Gastroesophageal sphincter (tissue), 4 donors: ENCODE data around the gene METTL21A. TPM values are rescaled to one million over a fixed set of nuclear protein-coding genes. Genes with fewer than 3 reads are reported as not detected.

Experiments
- ATAC-seq: fragments of 150-250 bp; one replicate; pipeline ENCODE4 v1.9.1; 2016; ENCODE audit warnings: mild to moderate bottlenecking, moderate library complexity
- H3K27ac ChIP-seq, 4 donors: fragments of 200-600 bp; sonication (generic) in 3 of 4; 1 replicate in 3 of 4; 2 replicates in 1 of 4; pipeline ENCODE4 v1.5.1; 2016 to 2019
- H3K27me3 ChIP-seq: fragments of 200-600 bp; sonication (generic); one replicate; pipeline ENCODE4 v1.5.1; 2019
- H3K36me3 ChIP-seq, 2 donors: fragments of 200-600 bp; sonication (generic); one replicate each; pipeline ENCODE4 v1.5.1; 2019; ENCODE audit warnings: control low read depth in 1 of 2
- H3K4me1 ChIP-seq, 3 donors: fragments of 200-600 bp; sonication (generic); 1 replicate in 2 of 3; 2 replicates in 1 of 3; pipeline ENCODE4 v1.5.1; 2016 to 2019; ENCODE audit warnings: control low read depth in 2 of 3
- H3K4me3 ChIP-seq, 2 donors: fragments of 200-600 bp; sonication (generic); one replicate each; pipeline ENCODE4 v1.5.1; 2019; ENCODE audit warnings: mild to moderate bottlenecking in 1 of 2, moderate library complexity in 1 of 2
- H3K9me3 ChIP-seq, 3 donors: fragments of 200-600 bp; sonication (generic); one replicate each; pipeline ENCODE4 v1.5.1; 2017 to 2019; ENCODE audit warnings: control low read depth in 2 of 3
- CTCF ChIP-seq, 4 experiments: fragments of 200-600 bp in 2 of 4; fragments of 450-650 bp in 2 of 4; sonication (generic) in 1 of 4; IDR thresholded peaks; one replicate each; pipeline ENCODE4 v1.5.1; 2017 to 2019; ENCODE audit warnings: antibody characterized with exemption in 4 of 4, mild to moderate bottlenecking in 2 of 4, moderate library complexity in 2 of 4
- EP300 ChIP-seq: sonication (generic); formaldehyde crosslinking; IDR thresholded peaks from one replicate; pipeline ENCODE4 v1.6.1; 2017; ENCODE audit warnings: antibody characterized with exemption, mild to moderate bottlenecking
- POLR2A ChIP-seq, 2 donors: fragments of 450-650 bp; IDR thresholded peaks; one replicate each; pipeline ENCODE4 v1.6.1; 2017; ENCODE audit warnings: antibody characterized with exemption in 2 of 2, mild to moderate bottlenecking in 2 of 2, moderate library complexity in 1 of 2
- POLR2AphosphoS5 ChIP-seq: sonication (generic); formaldehyde crosslinking; IDR thresholded peaks from one replicate; pipeline ENCODE4 v1.6.1; 2017; ENCODE audit warnings: antibody characterized with exemption
- WGBS, 2 donors: methylation state at CpG; one replicate each; pipeline ENCODE4 v1.1.5; 2018; ENCODE audit warnings: low coverage in 1 of 2; 5-methylcytosine and 5-hydroxymethylcytosine counted together
- total RNA-seq, 4 donors: library from RNA; depleted of rRNA; stranded (reverse); fragments of >200 nt; gene quantifications; one replicate each; pipeline ENCODE4 v1.1.0, GENCODE V29; 2016

Gene METTL21A
- 10 to 100 TPM in 2 of 4 donors, 1 to 10 TPM in 2; 7.9 to 24.2 (median 14.3) TPM for total RNA-seq

GRCh38 chr2:207625014-207625907 is at the start of gene METTL21A:
TSS of gene METTL21A (minus strand) at chr2:207625394. CDS start at chr2:207624375, 1,019 bp downstream.
- 0% methylated on average over 3 to 10 of the region's 92 CpGs for WGBS, 2 donors
- Histone ChIP-seq H3K27me3 (no peaks in the 10 kb centered on the region), H3K9me3 (no peaks in the 10 kb centered on the region), H3K4me3 (peak within 1 kb of the TSS; percentile 73 to 78), H3K27ac (peak within 1 kb of the TSS; percentile 87 to 98 (median 94)), H3K36me3 (peaks cover 0 to 19% of the 10 kb centered on the region in 2 donors), H3K4me1 (peaks cover 0 to 50% (median 0%) of the 10 kb centered on the region in 3 donors)
- TF ChIP-seq POLR2A (IDR thresholded peaks at IDR 0.05) (peak; percentile 46 to 65), EP300 (no peak), POLR2AphosphoS5 (peak; percentile 37), CTCF (IDR thresholded peaks at IDR 0.05) (peak in 2 of 4 experiments; percentile 30 to 58)
- peak; percentile 93 for ATAC-seq

DNA sequence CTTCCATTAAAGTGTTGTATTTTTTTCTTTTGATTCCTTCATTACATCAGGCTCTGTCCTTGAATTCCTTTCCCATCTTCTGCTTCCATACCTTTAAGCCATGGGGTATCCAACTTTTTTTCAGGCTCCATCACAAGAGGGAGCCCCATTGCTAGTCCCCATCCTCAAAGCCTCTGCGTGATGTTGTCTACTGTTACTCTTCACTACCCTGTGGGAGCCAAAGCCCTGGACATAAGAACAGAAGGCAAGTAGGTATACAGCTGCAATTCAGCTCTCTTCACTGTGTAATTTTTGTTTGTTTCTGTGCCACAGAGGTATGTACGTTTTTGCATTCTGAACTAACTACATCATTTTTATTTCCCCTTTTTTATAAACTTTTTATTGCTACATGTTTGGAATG is 49.6 kb upstream of the METTL21A start:
- no peaks in the 10 kb centered on the region for H3K36me3 ChIP-seq
- ATAC-seq: no peak
- H3K4me1 ChIP-seq: no peaks in the 10 kb centered on the region
- H3K4me3 ChIP-seq: no peak overlapping the region
- 73 to 82% methylated on average over 2 of the region's 2 CpGs for WGBS, 2 donors
- H3K27me3 ChIP-seq: peaks cover 14% of the 10 kb centered on the region
- H3K9me3 ChIP-seq: no peaks in the 10 kb centered on the region
- H3K27ac ChIP-seq: no peak overlapping the region
- TF ChIP-seq POLR2A (IDR thresholded peaks at IDR 0.05) (no peak), CTCF (IDR thresholded peaks at IDR 0.05) (no peak), POLR2AphosphoS5 (no peak), EP300 (no peak)

DNA sequence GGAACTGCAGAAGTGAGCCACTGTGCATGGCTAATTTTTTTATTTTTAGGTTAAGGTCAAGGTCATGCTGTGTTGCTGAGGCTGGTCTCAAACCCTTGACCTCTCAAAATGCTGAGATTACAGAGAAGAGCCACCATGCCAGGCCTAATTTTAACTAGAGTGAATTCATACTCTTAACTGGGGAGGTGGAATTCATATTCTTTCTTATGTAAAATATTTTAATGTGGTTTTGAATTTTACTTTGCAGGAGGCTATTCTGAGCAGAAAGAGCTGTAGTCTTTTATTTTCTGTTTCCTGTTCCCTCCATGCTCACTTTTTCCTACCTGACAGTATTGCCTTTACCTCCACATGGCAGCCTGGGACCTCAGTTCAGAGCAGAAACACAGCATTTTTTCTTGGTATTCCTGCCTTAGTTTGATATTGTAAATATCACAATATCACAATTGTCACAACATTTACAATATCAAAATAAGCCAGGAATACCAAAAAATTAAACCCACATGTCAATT is 49.1 kb upstream of the METTL21A start:
- H3K4me1 ChIP-seq: no peaks in the 10 kb centered on the region
- TF ChIP-seq POLR2AphosphoS5: no peak
- no peak for TF ChIP-seq EP300
- no peak for TF ChIP-seq POLR2A (IDR thresholded peaks at IDR 0.05)
- TF ChIP-seq CTCF (IDR thresholded peaks at IDR 0.05): no peak
- no peaks in the 10 kb centered on the region for H3K9me3 ChIP-seq
- ATAC-seq: no peak
- H3K36me3 ChIP-seq: no peaks in the 10 kb centered on the region
- peaks cover 10% of the 10 kb centered on the region for H3K27me3 ChIP-seq
- H3K27ac ChIP-seq: no peak overlapping the region
- no peak overlapping the region for H3K4me3 ChIP-seq

DNA sequence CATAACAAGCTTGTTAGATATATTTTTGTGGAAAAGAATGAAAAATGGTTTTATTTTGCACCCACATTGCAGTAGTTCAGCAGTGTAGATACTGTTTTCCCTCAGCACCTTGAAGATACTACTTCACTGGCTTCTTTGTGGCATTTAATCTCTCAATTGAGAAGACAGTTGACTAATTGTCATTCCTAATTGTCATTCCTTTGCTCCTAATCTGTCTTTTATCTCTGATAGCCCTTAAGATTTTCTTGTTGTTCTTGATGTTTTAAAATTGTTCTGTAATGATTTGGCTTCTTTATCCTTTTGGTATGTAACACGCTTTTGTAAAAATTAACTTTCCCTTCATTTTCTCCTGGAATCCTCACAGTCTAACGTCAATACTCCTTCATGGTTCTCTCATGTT is 48.2 kb upstream of the METTL21A start:
- no peak for ATAC-seq
- no peak overlapping the region for H3K27ac ChIP-seq
- peaks cover 2% of the 10 kb centered on the region for H3K27me3 ChIP-seq
- no peak overlapping the region for H3K4me3 ChIP-seq
- WGBS, 2 donors: 82 to 100% methylated on average over 1 of the region's 2 CpGs
- H3K4me1 ChIP-seq: no peaks in the 10 kb centered on the region
- no peaks in the 10 kb centered on the region for H3K36me3 ChIP-seq
- TF ChIP-seq EP300 (no peak), CTCF (IDR thresholded peaks at IDR 0.05) (no peak)
- H3K9me3 ChIP-seq: no peaks in the 10 kb centered on the region

DNA sequence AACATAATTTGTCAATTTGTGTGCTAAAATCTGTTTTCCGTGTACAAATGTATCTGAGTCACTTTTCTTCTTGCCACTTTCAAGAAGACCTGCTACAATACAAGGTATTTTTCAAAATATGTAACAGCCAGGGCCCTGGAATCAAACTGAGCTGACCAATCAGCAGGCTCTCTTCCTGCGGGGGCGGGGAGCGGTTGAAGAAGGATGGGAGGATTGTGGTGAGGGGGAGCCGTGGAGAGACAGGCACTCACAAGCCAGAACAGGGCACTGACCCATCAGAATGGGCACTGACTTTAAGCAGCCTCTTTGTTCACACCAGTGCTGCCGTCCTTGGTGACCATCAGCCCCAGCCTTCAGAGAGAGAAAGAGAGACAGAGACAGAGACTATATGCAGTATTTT is 45.7 kb upstream of the METTL21A start:
- no peak for ATAC-seq
- no peak for TF ChIP-seq CTCF (IDR thresholded peaks at IDR 0.05)
- TF ChIP-seq POLR2AphosphoS5: no peak
- no peak for TF ChIP-seq POLR2A (IDR thresholded peaks at IDR 0.05)
- no peak for TF ChIP-seq EP300
- no peaks in the 10 kb centered on the region for H3K9me3 ChIP-seq
- 35 to 60% methylated on average over 2 to 6 of the region's 6 CpGs for whole genome bisulfite sequencing, 2 donors
- no peak overlapping the region for H3K27ac ChIP-seq
- no peaks in the 10 kb centered on the region for H3K36me3 ChIP-seq
- H3K4me1 ChIP-seq: no peaks in the 10 kb centered on the region
- no peaks in the 10 kb centered on the region for H3K27me3 ChIP-seq
- H3K4me3 ChIP-seq: no peak overlapping the region
